ENCODE data around the gene SNU13.

DNA sequence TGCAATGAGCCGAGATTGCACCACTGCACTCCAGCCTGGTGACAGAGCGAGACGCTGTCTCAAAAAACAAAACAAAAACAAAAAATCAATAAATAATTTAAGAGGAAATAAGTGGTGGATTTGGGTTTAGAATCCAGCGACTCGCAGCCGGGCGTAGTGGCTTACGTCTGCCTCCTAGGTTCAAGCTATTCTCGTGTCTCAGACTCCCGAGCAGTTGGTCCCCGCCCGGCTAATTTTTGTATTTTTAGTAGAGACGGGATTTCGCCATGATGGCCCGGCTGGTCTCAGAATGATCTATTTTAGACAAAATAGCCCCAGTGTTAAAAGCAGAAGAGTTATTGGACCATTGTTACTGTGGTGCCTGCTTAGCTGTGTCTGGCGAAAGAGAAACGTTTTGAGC, 29.8 kb downstream of the SNU13 start:
- TF ChIP-seq POLR2A (IDR thresholded peaks at IDR 0.05; ENCODE audit: borderline replicate concordance, extremely low read depth, insufficient read depth, insufficient read length) (no peak), POLR2AphosphoS5 (IDR thresholded peaks at IDR 0.05; ENCODE audit: low read depth, low read length) (no peak), ZNF274 (IDR thresholded peaks at IDR 0.05; ENCODE audit: low read depth, low read length) (no peak), EZH2 (IDR thresholded peaks at IDR 0.05) (no peak), CEBPB (IDR thresholded peaks at IDR 0.05; ENCODE audit: low read depth) (no peak), EZH2phosphoT487 (IDR thresholded peaks at IDR 0.05; ENCODE audit: borderline replicate concordance) (no peak), ELF1 (IDR thresholded peaks at IDR 0.05; ENCODE audit: borderline replicate concordance, low read depth) (no peak), RAD21 (IDR thresholded peaks at IDR 0.05; ENCODE audit: low read depth) (no peak), SRF (IDR thresholded peaks at IDR 0.05; ENCODE audit: low read depth) (no peak), YY1 (IDR thresholded peaks at IDR 0.05; ENCODE audit: extremely low read depth, insufficient replicate concordance, low read depth, low read length) (no peak)
- TF ChIP-seq, protein P1, sequence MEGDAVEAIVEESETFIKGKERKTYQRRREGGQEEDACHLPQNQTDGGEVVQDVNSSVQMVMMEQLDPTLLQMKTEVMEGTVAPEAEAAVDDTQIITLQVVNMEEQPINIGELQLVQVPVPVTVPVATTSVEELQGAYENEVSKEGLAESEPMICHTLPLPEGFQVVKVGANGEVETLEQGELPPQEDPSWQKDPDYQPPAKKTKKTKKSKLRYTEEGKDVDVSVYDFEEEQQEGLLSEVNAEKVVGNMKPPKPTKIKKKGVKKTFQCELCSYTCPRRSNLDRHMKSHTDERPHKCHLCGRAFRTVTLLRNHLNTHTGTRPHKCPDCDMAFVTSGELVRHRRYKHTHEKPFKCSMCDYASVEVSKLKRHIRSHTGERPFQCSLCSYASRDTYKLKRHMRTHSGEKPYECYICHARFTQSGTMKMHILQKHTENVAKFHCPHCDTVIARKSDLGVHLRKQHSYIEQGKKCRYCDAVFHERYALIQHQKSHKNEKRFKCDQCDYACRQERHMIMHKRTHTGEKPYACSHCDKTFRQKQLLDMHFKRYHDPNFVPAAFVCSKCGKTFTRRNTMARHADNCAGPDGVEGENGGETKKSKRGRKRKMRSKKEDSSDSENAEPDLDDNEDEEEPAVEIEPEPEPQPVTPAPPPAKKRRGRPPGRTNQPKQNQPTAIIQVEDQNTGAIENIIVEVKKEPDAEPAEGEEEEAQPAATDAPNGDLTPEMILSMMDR (IDR thresholded peaks at IDR 0.05 in 2 of 3, conservative IDR thresholded peaks at IDR 0.05 in 1 of 3; ENCODE audit: borderline replicate concordance in 1 of 3, insufficient read depth in 1 of 3, low read depth in 2 of 3, low read length in 2 of 3): no peak
- TF ChIP-seq, protein P2, sequence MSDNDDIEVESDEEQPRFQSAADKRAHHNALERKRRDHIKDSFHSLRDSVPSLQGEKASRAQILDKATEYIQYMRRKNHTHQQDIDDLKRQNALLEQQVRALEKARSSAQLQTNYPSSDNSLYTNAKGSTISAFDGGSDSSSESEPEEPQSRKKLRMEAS (IDR thresholded peaks at IDR 0.05): no peak
- TF ChIP-seq, protein P3, sequence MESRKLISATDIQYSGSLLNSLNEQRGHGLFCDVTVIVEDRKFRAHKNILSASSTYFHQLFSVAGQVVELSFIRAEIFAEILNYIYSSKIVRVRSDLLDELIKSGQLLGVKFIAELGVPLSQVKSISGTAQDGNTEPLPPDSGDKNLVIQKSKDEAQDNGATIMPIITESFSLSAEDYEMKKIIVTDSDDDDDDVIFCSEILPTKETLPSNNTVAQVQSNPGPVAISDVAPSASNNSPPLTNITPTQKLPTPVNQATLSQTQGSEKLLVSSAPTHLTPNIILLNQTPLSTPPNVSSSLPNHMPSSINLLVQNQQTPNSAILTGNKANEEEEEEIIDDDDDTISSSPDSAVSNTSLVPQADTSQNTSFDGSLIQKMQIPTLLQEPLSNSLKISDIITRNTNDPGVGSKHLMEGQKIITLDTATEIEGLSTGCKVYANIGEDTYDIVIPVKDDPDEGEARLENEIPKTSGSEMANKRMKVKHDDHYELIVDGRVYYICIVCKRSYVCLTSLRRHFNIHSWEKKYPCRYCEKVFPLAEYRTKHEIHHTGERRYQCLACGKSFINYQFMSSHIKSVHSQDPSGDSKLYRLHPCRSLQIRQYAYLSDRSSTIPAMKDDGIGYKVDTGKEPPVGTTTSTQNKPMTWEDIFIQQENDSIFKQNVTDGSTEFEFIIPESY (IDR thresholded peaks at IDR 0.05; ENCODE audit: extremely low read depth, insufficient replicate concordance, low read length): no peak
